ENCODE data around the gene CELF2.

DNA sequence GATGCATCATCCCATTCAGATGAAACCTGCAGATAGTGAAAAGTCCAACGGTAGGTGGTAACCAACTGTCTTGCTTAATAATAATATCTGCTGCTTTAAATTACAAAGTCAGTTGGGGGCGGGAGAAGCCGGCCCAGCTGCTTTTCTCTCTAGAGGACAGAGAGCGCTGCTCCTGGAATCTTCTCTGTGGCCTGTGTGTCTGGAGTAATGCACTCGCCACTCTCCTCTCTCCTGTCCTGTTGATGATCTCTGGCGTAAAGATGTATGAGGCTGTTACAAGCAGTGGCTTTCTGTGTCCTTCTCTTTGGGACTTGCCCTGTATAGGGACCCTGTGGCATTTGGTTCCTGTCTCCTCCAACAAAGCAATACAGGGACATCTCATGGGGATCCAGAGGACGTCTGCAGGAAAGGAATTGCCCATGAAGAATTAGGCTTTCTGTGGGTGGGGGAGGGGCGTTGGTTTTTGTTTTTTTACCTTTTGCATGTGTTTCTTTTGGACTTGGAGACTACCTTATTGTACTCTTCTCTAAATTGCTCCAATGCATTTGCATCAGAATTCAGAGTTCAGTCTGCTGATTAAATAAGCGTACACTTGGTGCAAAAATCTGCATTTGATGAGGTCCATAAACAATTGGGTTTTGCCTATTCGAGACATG is 231.6 kb downstream of the CELF2 start:
- no peak for TF ChIP-seq ZIC2 (tag by site-specific recombination; IDR thresholded peaks at IDR 0.05)
- TF ChIP-seq, protein P1, sequence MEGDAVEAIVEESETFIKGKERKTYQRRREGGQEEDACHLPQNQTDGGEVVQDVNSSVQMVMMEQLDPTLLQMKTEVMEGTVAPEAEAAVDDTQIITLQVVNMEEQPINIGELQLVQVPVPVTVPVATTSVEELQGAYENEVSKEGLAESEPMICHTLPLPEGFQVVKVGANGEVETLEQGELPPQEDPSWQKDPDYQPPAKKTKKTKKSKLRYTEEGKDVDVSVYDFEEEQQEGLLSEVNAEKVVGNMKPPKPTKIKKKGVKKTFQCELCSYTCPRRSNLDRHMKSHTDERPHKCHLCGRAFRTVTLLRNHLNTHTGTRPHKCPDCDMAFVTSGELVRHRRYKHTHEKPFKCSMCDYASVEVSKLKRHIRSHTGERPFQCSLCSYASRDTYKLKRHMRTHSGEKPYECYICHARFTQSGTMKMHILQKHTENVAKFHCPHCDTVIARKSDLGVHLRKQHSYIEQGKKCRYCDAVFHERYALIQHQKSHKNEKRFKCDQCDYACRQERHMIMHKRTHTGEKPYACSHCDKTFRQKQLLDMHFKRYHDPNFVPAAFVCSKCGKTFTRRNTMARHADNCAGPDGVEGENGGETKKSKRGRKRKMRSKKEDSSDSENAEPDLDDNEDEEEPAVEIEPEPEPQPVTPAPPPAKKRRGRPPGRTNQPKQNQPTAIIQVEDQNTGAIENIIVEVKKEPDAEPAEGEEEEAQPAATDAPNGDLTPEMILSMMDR (tag by site-specific recombination; IDR thresholded peaks at IDR 0.05), result no peak
- no peak for TF ChIP-seq ZNF19 (tag by site-specific recombination; IDR thresholded peaks at IDR 0.05; ENCODE audit: low read depth)
- no peak for TF ChIP-seq ZBTB7A (tag by site-specific recombination; IDR thresholded peaks at IDR 0.05; ENCODE audit: low read depth)
